Ascending aorta (tissue), 2 donors: Measurements from ENCODE around the gene MTOR. TPM values are rescaled to one million over a fixed set of nuclear protein-coding genes. Genes with fewer than 3 reads are reported as not detected.
"Not testable (repeated sequence)": the region's sequence is repeated elsewhere in the genome, so short reads cannot be mapped to it uniquely, and the experiment has no call there.

ENCODE experiments used
- DNase-seq, 2 donors: peaks; one replicate each; pipeline ENCODE4 v3.0.0-alpha.2; 2019; ENCODE audit warnings: low spot score in 2 of 2
- H3K27ac ChIP-seq, 2 donors: fragments of 200-600 bp; sonication (generic); one replicate each; pipeline ENCODE4 v1.5.1; 2016 to 2017; ENCODE audit warnings: mild to moderate bottlenecking in 1 of 2
- H3K27me3 ChIP-seq: fragments of 200-600 bp; sonication (generic); one replicate; pipeline ENCODE4 v1.5.1; 2017
- H3K36me3 ChIP-seq, 2 donors: fragments of 200-600 bp; sonication (generic); one replicate each; pipeline ENCODE4 v1.5.1; 2016
- H3K4me1 ChIP-seq, 2 donors: fragments of 200-600 bp; sonication (generic); one replicate each; pipeline ENCODE4 v1.5.1; 2016 to 2017; ENCODE audit warnings: mild to moderate bottlenecking in 1 of 2
- H3K4me3 ChIP-seq, 2 donors: fragments of 200-600 bp; sonication (generic); one replicate each; pipeline ENCODE4 v1.5.1; 2016 to 2017; ENCODE audit warnings: mild to moderate bottlenecking in 1 of 2
- H3K9me3 ChIP-seq, 2 donors: fragments of 200-600 bp; sonication (generic); one replicate each; pipeline ENCODE4 v1.5.1; 2016
- intact Hi-C: fragments of 100-400 bp; cut with DNase I; formaldehyde crosslinking; loops from one replicate; pipeline ENCODE4 v1.15.1; 2023
- total RNA-seq: library from RNA; depleted of rRNA; stranded (reverse); fragments of >200 nt; gene quantifications from one replicate; pipeline ENCODE4 v1.1.0, GENCODE V29; 2016
- TF ChIP-seq, protein P1 (sequence below), 3 experiments: fragments of 200-600 bp in 2 of 3; fragments of 450-650 bp in 1 of 3; sonication (generic) in 2 of 3; IDR thresholded peaks; one replicate each; pipeline ENCODE4 v1.5.1; 2016 to 2019; ENCODE audit warnings: antibody characterized with exemption in 3 of 3, mild to moderate bottlenecking in 1 of 3, moderate library complexity in 1 of 3

Gene MTOR
- total RNA-seq, 1 donor from 2014 or later, result 28.0 TPM

- H3K36me3 ChIP-seq, result peaks cover 70 to 86% of the 10 kb centered on the region in 2 donors
- no peak for DNase-seq
- no peaks in the 10 kb centered on the region for H3K9me3 ChIP-seq
- intact Hi-C loops, result no loop called here
- H3K27ac ChIP-seq, result no peak overlapping the region
- no peaks in the 10 kb centered on the region for H3K4me1 ChIP-seq
- TF ChIP-seq, protein P1, sequence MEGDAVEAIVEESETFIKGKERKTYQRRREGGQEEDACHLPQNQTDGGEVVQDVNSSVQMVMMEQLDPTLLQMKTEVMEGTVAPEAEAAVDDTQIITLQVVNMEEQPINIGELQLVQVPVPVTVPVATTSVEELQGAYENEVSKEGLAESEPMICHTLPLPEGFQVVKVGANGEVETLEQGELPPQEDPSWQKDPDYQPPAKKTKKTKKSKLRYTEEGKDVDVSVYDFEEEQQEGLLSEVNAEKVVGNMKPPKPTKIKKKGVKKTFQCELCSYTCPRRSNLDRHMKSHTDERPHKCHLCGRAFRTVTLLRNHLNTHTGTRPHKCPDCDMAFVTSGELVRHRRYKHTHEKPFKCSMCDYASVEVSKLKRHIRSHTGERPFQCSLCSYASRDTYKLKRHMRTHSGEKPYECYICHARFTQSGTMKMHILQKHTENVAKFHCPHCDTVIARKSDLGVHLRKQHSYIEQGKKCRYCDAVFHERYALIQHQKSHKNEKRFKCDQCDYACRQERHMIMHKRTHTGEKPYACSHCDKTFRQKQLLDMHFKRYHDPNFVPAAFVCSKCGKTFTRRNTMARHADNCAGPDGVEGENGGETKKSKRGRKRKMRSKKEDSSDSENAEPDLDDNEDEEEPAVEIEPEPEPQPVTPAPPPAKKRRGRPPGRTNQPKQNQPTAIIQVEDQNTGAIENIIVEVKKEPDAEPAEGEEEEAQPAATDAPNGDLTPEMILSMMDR (IDR thresholded peaks at IDR 0.05), result no peak
- no peaks in the 10 kb centered on the region for H3K27me3 ChIP-seq
- H3K4me3 ChIP-seq, result no peak overlapping the region
Measured at GRCh38 chr1:11067716-11068599, 194.4 kb downstream of the MTOR start.

DNA sequence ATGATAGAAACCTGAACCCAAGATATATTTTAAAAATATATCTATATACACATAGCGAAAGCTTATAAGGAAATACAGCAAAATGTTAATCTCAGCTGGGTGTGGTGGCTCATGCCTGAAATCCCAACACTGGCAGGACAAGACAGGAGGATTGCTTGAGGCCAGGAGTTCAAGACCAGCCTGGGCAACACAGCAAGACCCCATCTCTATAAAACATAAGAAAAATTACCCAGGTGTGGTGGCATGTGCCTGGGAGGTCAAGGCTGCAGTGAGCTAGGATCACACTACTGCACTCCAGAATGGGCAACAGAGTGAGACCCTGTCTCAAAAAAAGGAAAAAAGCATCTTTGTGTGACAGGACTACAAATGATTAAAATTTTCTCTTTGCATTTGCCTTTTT is 196.6 kb downstream of the MTOR start:
- H3K36me3 ChIP-seq, result peaks cover 53 to 64% of the 10 kb centered on the region in 2 donors
- TF ChIP-seq, protein P1 (IDR thresholded peaks at IDR 0.05), result no peak
- no peaks in the 10 kb centered on the region for H3K9me3 ChIP-seq
- intact Hi-C loops, result no loop called here
- H3K4me1 ChIP-seq, result peaks cover 4 to 8% of the 10 kb centered on the region in 2 donors
- no peaks in the 10 kb centered on the region for H3K27me3 ChIP-seq
- H3K27ac ChIP-seq, result no peak overlapping the region
- no peak overlapping the region for H3K4me3 ChIP-seq
- no peak for DNase-seq

- Histone ChIP-seq H3K4me3 (no peak overlapping the region), H3K4me1 (peaks cover 5 to 10% of the 10 kb centered on the region in 2 donors), H3K27ac (no peak overlapping the region), H3K9me3 (no peaks in the 10 kb centered on the region), H3K27me3 (no peaks in the 10 kb centered on the region), H3K36me3 (peaks cover 52 to 56% of the 10 kb centered on the region in 2 donors)
- intact Hi-C loops, result no loop called here
- DNase-seq, result no peak
- TF ChIP-seq, protein P1 (IDR thresholded peaks at IDR 0.05), result no peak
Measured at GRCh38 chr1:11064942-11065341, 197.4 kb downstream of the MTOR start.

- H3K36me3 ChIP-seq, result peaks cover 43 to 47% of the 10 kb centered on the region in 2 donors
- H3K27me3 ChIP-seq, intact Hi-C loops, H3K9me3 ChIP-seq, DNase-seq, H3K27ac ChIP-seq, H3K4me3 ChIP-seq: not testable (repeated sequence)
- H3K4me1 ChIP-seq, result peaks cover 5 to 13% of the 10 kb centered on the region in 2 donors
Measured at GRCh38 chr1:11063937-11064537, 198.3 kb downstream of the MTOR start.

DNA sequence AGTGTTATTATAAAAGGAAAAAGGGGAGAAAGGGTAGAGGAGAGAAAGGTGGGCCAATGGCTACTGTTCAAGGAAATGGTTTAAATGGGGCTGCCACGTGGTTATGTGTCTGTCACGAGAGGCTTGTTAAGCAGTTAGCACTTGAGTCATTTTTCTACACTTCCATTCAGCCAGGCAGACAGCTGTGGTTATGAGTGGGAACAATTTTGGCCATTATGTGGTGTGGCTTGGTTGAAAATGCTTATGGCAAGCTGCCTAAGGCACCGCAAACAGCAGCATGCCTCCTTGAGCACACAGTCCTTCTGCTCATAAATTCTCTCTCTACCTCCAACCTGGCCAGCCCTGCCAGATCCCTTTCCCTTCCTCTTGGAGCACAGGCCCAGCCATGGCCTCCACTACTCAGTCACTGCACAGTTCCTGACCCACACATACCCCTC is 199.4 kb downstream of the MTOR start:
- intact Hi-C loops, result no loop called here
- H3K27me3 ChIP-seq, result no peaks in the 10 kb centered on the region
- TF ChIP-seq, protein P1 (IDR thresholded peaks at IDR 0.05), result no peak
- no peak overlapping the region for H3K4me3 ChIP-seq
- H3K4me1 ChIP-seq, result peaks cover 11 to 16% of the 10 kb centered on the region in 2 donors
- no peak for DNase-seq
- no peaks in the 10 kb centered on the region for H3K9me3 ChIP-seq
- no peak overlapping the region for H3K27ac ChIP-seq
- H3K36me3 ChIP-seq, result peaks cover 32 to 37% of the 10 kb centered on the region in 2 donors
